Stomach (tissue), 4 donors: ENCODE measurements around the gene PLA2G15.

Experiments used
- CTCF ChIP-seq, 7 experiments: fragments of 450-650 bp in 4 of 7; fragments of 200-600 bp in 3 of 7; sonication (generic) in 3 of 7; IDR thresholded peaks; one replicate each; pipeline ENCODE4 v1.5.1; 2016 to 2019; ENCODE audit warnings: antibody characterized with exemption in 7 of 7, control low read depth in 2 of 7, mild to moderate bottlenecking in 1 of 7
- POLR2A ChIP-seq, 4 donors: fragments of 450-650 bp; IDR thresholded peaks; one replicate each; pipeline ENCODE4 v1.6.1; 2016; ENCODE audit warnings: antibody characterized with exemption in 4 of 4, control low read depth in 2 of 4, mild to moderate bottlenecking in 1 of 4, moderate library complexity in 1 of 4

- TF ChIP-seq POLR2A (IDR thresholded peaks at IDR 0.05) = no peak
- TF ChIP-seq CTCF (IDR thresholded peaks at IDR 0.05) = no peak
Measured at GRCh38 chr16:68227850-68228553, 17.2 kb upstream of the PLA2G15 start.
